CD4-positive, alpha-beta T cell treated with Interleukin-15 for 1 hour (primary cell): Measurements from ENCODE around the gene CELSR1.
"Not testable (repeated sequence)": the region's sequence is repeated elsewhere in the genome, so short reads cannot be mapped to it uniquely, and the experiment has no call there.

Source experiments
- DNase-seq: peaks from one replicate; pipeline ENCODE4 v3.0.0-alpha.2; 2020

Gene CELSR1

GRCh38 chr22:46511151-46512038 lies 26.0 kb downstream of the CELSR1 start:
- no peak for DNase-seq

- no peak for DNase-seq
Measured at GRCh38 chr22:46509416-46510089, 27.9 kb downstream of the CELSR1 start.

- DNase-seq = no peak
Measured at GRCh38 chr22:46508491-46508999, 28.9 kb downstream of the CELSR1 start.

GRCh38 chr22:46507451-46508425 lies 29.7 kb downstream of the CELSR1 start:
- DNase-seq = no peak

GRCh38 chr22:46504584-46504983 lies 32.8 kb downstream of the CELSR1 start:
- no peak for DNase-seq

- no peak for DNase-seq
Measured at GRCh38 chr22:46502440-46503175, 34.8 kb downstream of the CELSR1 start.

- DNase-seq = no peak
Measured at GRCh38 chr22:46501701-46502100, 35.7 kb downstream of the CELSR1 start.

- not testable (repeated sequence) for DNase-seq
Measured at GRCh38 chr22:46501265-46501664, 36.2 kb downstream of the CELSR1 start.

GRCh38 chr22:46500201-46500600 lies 37.2 kb downstream of the CELSR1 start:
- no peak for DNase-seq

GRCh38 chr22:46499805-46500189 lies 37.6 kb downstream of the CELSR1 start:
- DNase-seq = no peak

GRCh38 chr22:46491946-46492345 lies 45.5 kb downstream of the CELSR1 start:
- no peak for DNase-seq

GRCh38 chr22:46490538-46490937 lies 46.9 kb downstream of the CELSR1 start:
- DNase-seq = no peak

- DNase-seq = no peak
Measured at GRCh38 chr22:46486996-46487717, 50.3 kb downstream of the CELSR1 start.

GRCh38 chr22:46484861-46485595 lies 52.4 kb downstream of the CELSR1 start:
- no peak for DNase-seq

GRCh38 chr22:46484156-46484860 lies 53.1 kb downstream of the CELSR1 start:
- DNase-seq = no peak

- no peak for DNase-seq
Measured at GRCh38 chr22:46483353-46483752, 54.1 kb downstream of the CELSR1 start.

- no peak for DNase-seq
Measured at GRCh38 chr22:46482056-46482675, 55.3 kb downstream of the CELSR1 start.

GRCh38 chr22:46481386-46481785 lies 56.0 kb downstream of the CELSR1 start:
- DNase-seq = no peak

- DNase-seq = no peak
Measured at GRCh38 chr22:46480396-46480795, 57.0 kb downstream of the CELSR1 start.
